ENCODE measurements around the gene ERVH48-1.
"Not testable (repeated sequence)": the region's sequence is repeated elsewhere in the genome, so short reads cannot be mapped to it uniquely, and the experiment has no call there.

ERVH48-1 gene

GRCh38 chr21:42938606-42938995, 13.2 kb upstream of the ERVH48-1 start:
- not testable (repeated sequence) for DNase-seq (ENCODE audit: low spot score)

- no peak for DNase-seq (ENCODE audit: low spot score)
These were observed 12.7 kb upstream of the ERVH48-1 start for GRCh38 chr21:42937960-42938605.

DNA sequence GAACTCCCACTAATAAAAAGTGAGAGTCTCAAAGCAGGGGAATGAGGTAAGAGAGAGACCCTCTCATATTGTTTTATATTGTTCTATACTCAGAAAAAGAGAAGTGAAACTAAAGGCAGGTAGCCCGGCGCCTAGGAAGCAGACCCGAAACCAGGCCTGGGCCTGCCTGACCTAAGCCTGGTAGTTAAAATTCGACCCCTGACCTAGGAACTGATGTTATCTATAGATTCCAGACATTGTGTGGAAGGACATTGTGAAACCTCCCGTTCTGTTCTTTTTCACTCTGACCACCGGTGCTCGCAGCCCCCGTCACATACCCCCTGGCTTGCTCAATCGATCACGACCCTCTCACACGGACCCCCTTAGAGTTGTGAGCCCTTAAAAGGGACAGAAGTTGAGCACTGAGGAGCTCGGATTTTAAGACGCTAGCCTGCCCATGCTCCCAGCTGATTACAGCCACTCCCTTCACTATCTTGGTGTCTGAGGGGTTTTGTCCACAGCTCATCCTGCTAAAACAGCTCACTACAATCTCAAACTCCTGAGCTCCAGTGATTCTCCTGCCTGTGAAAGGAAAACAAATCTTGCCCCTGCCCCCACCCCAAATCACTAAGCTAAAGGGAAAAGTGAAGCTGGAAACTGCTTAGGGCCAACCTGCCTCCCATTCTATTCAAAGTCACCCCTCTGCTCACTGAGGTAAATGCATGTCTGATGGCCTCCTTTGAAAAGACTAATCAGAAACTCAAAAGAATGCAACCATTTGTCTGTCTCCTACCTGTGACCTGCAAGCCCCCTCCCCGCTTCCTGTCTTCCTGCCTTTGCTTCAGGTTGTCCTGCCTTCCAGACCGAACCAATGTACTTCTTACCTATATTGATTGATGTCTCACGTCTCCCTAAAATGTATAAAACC, 11.9 kb upstream of the ERVH48-1 start:
- DNase-seq (ENCODE audit: low spot score) = not testable (repeated sequence)

DNA sequence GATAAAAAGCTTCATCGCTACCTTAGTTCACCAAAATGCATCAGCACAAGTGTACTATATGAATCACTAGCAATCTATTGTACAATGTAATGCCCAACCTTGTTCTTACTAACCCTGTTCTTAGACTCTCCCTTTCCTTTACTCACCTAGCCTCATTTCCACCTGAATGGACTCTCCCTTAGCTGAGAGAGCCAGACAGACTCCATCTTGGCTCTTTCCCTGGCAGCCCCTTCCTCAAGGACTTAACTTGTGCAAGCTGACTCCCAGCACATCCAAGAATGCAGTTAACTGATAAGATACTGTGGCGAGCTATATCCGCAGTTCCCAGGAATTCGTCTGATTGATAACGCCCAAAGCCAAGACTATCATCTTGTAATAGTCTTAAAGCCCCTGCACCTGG, 10.9 kb upstream of the ERVH48-1 start:
- not testable (repeated sequence) for DNase-seq (ENCODE audit: low spot score)

- DNase-seq (ENCODE audit: low spot score) = not testable (repeated sequence)
These were observed 8.5 kb upstream of the ERVH48-1 start for GRCh38 chr21:42933973-42934372.

- DNase-seq (ENCODE audit: low spot score) = not testable (repeated sequence)
These were observed 7.9 kb upstream of the ERVH48-1 start for GRCh38 chr21:42933137-42933970.

DNA sequence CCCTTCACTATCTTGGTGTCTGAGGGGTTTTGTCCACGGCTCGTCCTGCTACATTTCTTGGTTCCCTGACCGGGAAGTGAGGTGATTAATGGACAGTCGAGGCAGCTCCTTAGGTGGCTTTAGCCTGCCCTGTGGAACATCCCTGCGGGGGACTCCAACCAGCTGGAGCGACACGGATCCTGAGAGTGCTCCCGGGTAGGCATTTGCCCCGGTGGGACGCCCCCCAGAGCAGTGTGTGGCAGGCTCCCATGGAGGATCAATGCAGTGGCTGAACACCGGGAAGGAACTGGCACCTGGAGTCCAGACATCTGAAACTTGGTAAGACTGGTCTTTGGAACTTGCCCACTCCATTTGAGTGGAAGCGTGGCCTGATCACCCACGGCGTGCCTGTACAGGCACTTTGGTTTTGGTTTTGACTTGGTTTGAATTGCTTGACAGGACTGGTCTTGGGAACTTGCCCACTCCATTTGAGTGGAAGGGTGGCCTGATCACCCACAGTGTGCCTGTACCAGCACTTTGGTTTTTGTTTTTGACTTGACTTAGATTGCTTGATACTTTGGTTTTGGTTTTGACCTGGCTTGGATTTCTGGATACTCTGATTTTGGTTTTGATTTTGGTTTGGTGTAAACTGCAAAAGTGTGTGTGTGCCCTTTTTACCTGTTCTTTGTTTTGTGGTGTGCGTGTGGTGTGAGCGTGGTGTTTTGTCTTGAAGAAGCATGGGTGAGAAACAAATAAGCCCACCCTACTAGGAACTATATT, 7.1 kb upstream of the ERVH48-1 start:
- not testable (repeated sequence) for DNase-seq (ENCODE audit: low spot score)

GRCh38 chr21:42931560-42932235, 6.3 kb upstream of the ERVH48-1 start:
- DNase-seq (ENCODE audit: low spot score) = no peak

GRCh38 chr21:42929969-42930368, 4.5 kb upstream of the ERVH48-1 start:
- no peak for DNase-seq (ENCODE audit: low spot score)

- not testable (repeated sequence) for DNase-seq (ENCODE audit: low spot score)
These were observed 2.2 kb upstream of the ERVH48-1 start for GRCh38 chr21:42927474-42928200.

DNA sequence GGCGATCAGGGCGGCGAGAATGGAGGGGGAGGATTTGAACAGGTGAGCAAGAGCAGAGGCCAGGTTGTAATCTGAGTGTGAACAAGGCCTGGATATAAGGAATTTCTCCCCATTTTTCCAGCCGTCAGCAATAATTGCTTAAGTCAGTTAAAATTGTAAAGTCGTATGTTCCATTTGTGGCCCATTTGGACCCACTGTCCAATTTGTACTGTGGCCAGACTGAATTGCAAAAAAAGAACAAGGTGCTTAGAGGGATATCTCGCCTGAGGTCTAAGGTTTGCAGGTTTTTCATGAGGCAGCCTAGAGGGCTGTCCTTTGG, 1.0 kb downstream of the ERVH48-1 start:
- DNase-seq (ENCODE audit: low spot score) = no peak

GRCh38 chr21:42923553-42924432, 1.6 kb downstream of the ERVH48-1 start:
- peak; percentile 87 for DNase-seq (ENCODE audit: low spot score)

DNA sequence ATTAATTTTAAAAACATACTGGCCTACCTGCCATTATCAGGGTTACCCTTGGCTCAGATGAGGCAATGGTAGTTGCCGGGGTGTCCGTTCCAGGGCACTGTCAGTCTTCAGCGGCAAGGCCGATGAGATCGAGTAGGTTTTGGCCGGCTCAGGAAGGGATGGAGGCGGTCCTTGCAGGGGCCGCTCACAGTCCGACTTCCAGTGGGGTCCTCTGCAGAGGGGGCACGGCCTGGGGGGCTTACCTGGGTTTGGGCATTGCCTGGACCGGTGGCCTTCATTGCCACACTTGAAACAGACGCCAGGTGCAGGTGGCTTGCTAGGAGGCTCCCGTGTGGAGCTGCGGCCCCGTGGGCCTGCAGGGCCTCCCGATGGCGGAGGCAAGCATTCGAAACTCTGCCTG, 2.5 kb downstream of the ERVH48-1 start:
- DNase-seq (ENCODE audit: low spot score) = no peak

DNA sequence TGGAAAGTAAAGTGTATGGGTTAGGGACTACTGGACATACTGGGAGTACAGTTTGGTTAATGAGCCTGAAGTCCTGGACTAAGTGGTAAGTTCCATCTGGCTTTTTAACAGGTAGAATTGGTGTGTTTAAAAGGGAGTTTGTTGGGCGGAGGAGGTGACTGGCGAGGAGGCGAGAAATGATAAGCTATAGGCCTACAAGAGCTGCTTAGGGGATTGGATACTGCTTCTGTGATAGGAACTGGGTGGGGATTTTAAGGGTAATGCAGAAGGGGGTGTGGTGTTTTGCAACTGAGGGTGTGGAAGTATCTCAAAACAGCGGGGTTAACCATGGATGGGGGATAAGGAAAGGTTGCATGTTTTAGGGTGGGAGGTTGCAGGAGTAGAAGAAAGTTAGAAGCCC, 3.5 kb downstream of the ERVH48-1 start:
- DNase-seq (ENCODE audit: low spot score) = no peak

GRCh38 chr21:42918291-42918690, 7.1 kb downstream of the ERVH48-1 start:
- no peak for DNase-seq (ENCODE audit: low spot score)

- no peak for DNase-seq (ENCODE audit: low spot score)
These were observed 12.0 kb downstream of the ERVH48-1 start for GRCh38 chr21:42913476-42913875.

- not testable (repeated sequence) for DNase-seq (ENCODE audit: low spot score)
These were observed 13.5 kb downstream of the ERVH48-1 start for GRCh38 chr21:42911920-42912319.

- not testable (repeated sequence) for DNase-seq (ENCODE audit: low spot score)
These were observed 16.9 kb downstream of the ERVH48-1 start for GRCh38 chr21:42908484-42908883.

DNA sequence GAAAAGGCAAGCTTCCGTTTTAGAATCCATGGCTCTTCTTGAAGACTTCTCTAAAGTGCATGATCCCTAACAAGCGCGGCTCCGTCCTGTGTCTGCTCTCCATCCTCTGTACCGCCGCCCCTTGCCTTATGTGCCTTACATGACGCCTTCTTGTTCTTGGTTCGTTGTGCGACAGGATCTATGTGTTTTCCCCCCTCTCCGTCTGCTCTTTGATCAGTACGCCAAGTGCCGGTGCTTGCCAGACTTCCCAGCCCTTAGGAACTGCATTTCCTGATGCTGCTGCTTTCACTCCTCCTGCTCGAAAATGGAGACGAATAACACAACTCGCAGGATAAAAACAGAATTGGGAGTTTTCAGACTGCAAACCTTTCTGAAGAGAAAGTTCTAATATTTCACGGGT, 19.2 kb downstream of the ERVH48-1 start:
- no peak for DNase-seq (ENCODE audit: low spot score)

- no peak for DNase-seq (ENCODE audit: low spot score)
These were observed 20.2 kb downstream of the ERVH48-1 start for GRCh38 chr21:42905195-42905594.

Measured in GM03348 (cell line).